Measurements from ENCODE around the gene PRUNE2.

GRCh38 chr9:76603931-76604570 is 301.9 kb downstream of the PRUNE2 start:
- TF ChIP-seq, protein P1, sequence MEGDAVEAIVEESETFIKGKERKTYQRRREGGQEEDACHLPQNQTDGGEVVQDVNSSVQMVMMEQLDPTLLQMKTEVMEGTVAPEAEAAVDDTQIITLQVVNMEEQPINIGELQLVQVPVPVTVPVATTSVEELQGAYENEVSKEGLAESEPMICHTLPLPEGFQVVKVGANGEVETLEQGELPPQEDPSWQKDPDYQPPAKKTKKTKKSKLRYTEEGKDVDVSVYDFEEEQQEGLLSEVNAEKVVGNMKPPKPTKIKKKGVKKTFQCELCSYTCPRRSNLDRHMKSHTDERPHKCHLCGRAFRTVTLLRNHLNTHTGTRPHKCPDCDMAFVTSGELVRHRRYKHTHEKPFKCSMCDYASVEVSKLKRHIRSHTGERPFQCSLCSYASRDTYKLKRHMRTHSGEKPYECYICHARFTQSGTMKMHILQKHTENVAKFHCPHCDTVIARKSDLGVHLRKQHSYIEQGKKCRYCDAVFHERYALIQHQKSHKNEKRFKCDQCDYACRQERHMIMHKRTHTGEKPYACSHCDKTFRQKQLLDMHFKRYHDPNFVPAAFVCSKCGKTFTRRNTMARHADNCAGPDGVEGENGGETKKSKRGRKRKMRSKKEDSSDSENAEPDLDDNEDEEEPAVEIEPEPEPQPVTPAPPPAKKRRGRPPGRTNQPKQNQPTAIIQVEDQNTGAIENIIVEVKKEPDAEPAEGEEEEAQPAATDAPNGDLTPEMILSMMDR (IDR thresholded peaks at IDR 0.05): no peak
- TF ChIP-seq EP300 (IDR thresholded peaks at IDR 0.05) (no peak), POLR2AphosphoS5 (IDR thresholded peaks at IDR 0.05) (no peak), POLR2A (IDR thresholded peaks at IDR 0.05; ENCODE audit: low read depth) (no peak)
